T-helper 17 cell (primary cell): ENCODE results near the gene D2HGDH. TPM values are rescaled to one million over a fixed set of nuclear protein-coding genes. Genes with fewer than 3 reads are reported as not detected.
"Not testable (repeated sequence)": the region's sequence is repeated elsewhere in the genome, so short reads cannot be mapped to it uniquely, and the experiment has no call there.

Experiments
- ATAC-seq: fragments of 150-1000 bp; cut with Tn5 transposase; 2 replicates; pipeline ENCODE4 v1.10.0; 2021; ENCODE audit warnings: mild to moderate bottlenecking, moderate library complexity
- DNase-seq, 3 donors: peaks; one replicate each; pipeline versions ENCODE4 v3.0.0 to v3.0.0-alpha.2; 2020 to 2021
- H3K9me3 ChIP-seq: one replicate; pipeline ENCODE4 v1.7.0; 2013; ENCODE audit warnings: low read length, mild to moderate bottlenecking; ENCODE audit not compliant: control insufficient read depth, poor library complexity, severe bottlenecking
- H3K27ac Mint-ChIP-seq: one replicate; pipeline ENCODE4 v1.8.0; 2022; ENCODE audit warnings: mild to moderate bottlenecking, moderate library complexity, mixed read lengths
- H3K27me3 Mint-ChIP-seq: one replicate; pipeline ENCODE4 v1.8.0; 2022; ENCODE audit warnings: mixed read lengths
- H3K36me3 Mint-ChIP-seq: one replicate; pipeline ENCODE4 v1.8.0; 2022; ENCODE audit warnings: low read depth, mixed read lengths
- H3K4me1 Mint-ChIP-seq: one replicate; pipeline ENCODE4 v1.8.0; 2022; ENCODE audit warnings: mild to moderate bottlenecking, mixed read lengths
- H3K4me3 Mint-ChIP-seq: one replicate; pipeline ENCODE4 v1.8.0; 2022; ENCODE audit warnings: mild to moderate bottlenecking, moderate library complexity, mixed read lengths
- total RNA-seq, 4 donors: library from RNA in 2 of 4; stranded (reverse) in 2 of 4; gene quantifications; one replicate each; pipeline ENCODE4 v1.2.3 and lab custom pipeline; 2022 to 2026

Gene D2HGDH
- total RNA-seq, 2 donors from 2014 or later: 28.0 to 32.6 TPM

- Mint-ChIP-seq H3K36me3 (no peaks in the 10 kb centered on the region), H3K27me3 (no peaks in the 10 kb centered on the region), H3K4me1 (peaks cover 10% of the 10 kb centered on the region), H3K27ac (peak overlapping the region; percentile 75), H3K4me3 (peak overlapping the region; percentile 78)
- ATAC-seq (peak; percentile 23), DNase-seq (no peak)
- H3K9me3 ChIP-seq: no peaks in the 10 kb centered on the region
Measured at GRCh38 chr2:241771286-241772062, 37.0 kb downstream of the D2HGDH start.

- Mint-ChIP-seq H3K27ac (peak overlapping the region; percentile 75), H3K27me3 (no peaks in the 10 kb centered on the region), H3K4me1 (peaks cover 10% of the 10 kb centered on the region), H3K4me3 (peak overlapping the region; percentile 78), H3K36me3 (no peaks in the 10 kb centered on the region)
- DNase-seq: no peak
- peak; percentile 44 for ATAC-seq
- no peaks in the 10 kb centered on the region for H3K9me3 ChIP-seq
Measured at GRCh38 chr2:241772063-241772499, 37.7 kb downstream of the D2HGDH start.

DNA sequence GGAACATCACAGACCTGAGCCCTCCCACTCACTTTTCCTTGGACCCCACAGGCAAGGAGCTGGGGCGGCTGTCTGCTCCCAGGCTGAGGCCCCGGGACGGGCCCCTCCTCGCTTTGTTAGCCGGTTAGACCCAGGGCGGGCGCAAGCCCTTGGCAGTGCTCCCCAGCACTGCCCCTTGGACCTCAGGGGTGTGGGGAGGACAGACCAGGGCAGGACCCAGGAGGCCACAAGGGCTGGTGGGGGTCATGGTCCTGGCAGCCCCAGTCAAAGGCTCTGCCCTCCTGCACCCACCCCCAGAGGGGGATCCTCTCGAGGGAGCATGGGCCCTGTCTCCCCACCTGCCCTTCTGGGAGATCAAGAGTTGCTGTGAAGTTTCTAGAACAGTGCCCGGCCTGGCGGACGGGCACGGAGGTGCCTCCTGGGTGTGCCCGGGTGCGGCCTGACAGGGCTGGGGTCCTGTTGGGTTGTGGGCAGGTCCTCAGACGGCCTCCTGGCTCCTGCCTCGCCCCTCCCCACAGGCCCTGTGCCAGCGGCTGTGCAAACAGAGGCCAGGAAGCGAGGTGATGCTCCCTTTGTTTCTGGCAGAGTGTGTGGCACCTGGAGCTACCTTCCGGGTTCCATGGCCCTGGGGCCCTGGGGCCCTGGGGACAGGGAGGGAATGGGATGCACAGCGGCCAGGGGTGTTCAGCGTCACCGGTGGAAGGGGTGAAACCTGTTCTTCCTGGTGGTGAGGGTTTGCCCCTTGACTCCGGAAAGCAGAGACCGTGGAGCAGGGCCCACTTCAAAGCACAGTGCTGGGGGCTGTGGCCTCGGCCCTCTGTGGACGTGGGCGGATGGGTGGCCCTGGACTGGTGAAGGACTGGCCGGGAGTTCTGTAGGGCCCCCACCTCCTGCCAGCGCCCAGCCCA is 39.3 kb downstream of the D2HGDH start:
- ATAC-seq: no peak
- DNase-seq: no peak
- Mint-ChIP-seq H3K4me1 (peaks cover 10% of the 10 kb centered on the region), H3K27ac (no peak overlapping the region), H3K27me3 (no peaks in the 10 kb centered on the region), H3K4me3 (no peak overlapping the region), H3K36me3 (no peaks in the 10 kb centered on the region)
- no peaks in the 10 kb centered on the region for H3K9me3 ChIP-seq

DNA sequence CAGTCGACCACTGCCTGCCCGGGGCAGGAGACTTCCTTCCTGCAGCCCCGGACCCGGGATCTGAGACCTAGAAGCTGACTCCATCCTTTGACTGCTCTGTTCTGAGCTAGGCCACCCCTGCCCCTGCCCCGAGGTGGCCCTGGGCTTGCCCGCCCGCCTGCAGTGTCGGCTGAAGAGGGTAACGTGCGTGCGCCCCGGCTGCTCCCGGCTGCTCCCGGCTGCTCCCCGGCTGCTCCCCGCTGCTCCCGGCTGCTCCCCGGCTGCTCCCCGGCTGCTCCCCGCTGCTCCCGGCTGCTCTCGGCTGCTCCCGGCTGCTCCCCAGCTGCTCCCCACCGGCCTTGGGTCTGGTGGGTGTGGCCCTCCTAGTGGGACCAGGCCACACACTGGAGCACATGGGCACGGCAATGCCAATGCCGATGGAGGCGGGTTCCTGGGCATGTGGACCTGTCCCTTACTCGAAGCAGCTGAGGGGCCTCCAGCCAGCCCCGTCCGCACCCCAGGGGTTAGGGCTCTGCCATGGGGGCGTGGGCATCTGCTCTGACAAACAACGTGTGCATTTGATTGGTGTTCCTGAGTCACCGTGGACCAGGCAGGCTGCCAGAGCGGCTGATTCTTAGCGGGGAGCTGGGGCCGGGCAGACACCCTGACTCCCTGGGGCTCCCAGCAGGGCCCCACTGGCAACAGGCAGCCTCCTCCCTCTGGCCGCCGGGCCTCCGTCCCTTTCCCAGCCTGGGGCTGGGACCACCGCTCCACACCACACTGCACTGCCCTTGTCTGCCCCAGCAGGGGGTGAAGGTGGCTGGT is 40.2 kb downstream of the D2HGDH start:
- Mint-ChIP-seq H3K36me3 (no peaks in the 10 kb centered on the region), H3K4me3 (no peak overlapping the region), H3K27ac (no peak overlapping the region), H3K27me3 (no peaks in the 10 kb centered on the region), H3K4me1 (peaks cover 10% of the 10 kb centered on the region)
- H3K9me3 ChIP-seq: no peaks in the 10 kb centered on the region
- ATAC-seq: no peak
- no peak for DNase-seq

DNA sequence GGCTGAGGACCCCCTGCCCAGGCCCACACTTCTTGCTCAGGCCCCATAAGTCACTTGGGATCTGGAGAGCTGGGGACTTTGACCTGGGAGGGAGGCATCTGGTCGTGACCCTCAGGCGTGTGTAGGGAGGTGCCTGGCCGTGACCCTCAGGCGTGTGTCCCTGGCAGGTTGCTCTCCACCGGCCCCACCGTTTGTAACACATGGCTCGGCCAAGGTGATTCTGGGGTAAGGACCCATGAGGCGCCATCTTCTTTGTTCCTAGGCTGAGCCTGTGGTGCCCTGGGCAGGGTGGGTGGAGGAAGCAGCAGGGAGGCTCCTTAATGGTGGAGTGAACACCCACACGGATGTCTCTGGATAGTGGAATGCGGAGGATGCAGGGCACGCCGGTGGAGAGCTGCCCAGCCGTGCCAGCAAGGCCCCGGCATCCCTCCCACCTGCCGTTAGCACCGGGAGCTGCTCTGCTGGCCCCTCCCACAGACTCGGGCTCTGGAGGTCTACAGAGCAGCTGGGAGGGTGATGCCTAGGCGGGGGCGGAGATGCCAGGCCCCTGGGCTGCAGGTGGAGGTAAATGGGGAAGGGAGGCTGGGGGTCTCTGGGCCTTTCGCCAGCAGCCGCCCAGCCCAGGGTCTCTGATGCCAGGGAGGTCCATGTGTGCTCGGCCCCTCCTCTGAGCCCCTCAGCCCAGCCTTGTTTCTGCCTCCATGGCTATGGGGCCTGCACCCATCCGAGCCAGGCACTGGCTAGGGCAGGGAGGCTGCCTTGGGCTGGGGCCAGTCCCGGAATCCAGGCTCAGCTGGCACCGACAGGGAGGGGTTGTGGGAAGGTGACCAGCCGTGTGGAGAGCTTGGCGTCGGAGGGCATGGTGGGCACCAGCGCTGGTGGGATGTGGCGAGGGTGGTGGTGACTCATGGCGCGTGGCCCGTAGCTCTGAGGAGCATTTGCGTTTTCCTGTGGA is 41.1 kb downstream of the D2HGDH start:
- no peak overlapping the region for H3K4me3 Mint-ChIP-seq
- DNase-seq (no peak), ATAC-seq (no peak)
- no peaks in the 10 kb centered on the region for H3K27me3 Mint-ChIP-seq
- no peaks in the 10 kb centered on the region for H3K36me3 Mint-ChIP-seq
- H3K4me1 Mint-ChIP-seq: peaks cover 10% of the 10 kb centered on the region
- H3K27ac Mint-ChIP-seq: peak overlapping the region; percentile 39
- H3K9me3 ChIP-seq: no peaks in the 10 kb centered on the region

DNA sequence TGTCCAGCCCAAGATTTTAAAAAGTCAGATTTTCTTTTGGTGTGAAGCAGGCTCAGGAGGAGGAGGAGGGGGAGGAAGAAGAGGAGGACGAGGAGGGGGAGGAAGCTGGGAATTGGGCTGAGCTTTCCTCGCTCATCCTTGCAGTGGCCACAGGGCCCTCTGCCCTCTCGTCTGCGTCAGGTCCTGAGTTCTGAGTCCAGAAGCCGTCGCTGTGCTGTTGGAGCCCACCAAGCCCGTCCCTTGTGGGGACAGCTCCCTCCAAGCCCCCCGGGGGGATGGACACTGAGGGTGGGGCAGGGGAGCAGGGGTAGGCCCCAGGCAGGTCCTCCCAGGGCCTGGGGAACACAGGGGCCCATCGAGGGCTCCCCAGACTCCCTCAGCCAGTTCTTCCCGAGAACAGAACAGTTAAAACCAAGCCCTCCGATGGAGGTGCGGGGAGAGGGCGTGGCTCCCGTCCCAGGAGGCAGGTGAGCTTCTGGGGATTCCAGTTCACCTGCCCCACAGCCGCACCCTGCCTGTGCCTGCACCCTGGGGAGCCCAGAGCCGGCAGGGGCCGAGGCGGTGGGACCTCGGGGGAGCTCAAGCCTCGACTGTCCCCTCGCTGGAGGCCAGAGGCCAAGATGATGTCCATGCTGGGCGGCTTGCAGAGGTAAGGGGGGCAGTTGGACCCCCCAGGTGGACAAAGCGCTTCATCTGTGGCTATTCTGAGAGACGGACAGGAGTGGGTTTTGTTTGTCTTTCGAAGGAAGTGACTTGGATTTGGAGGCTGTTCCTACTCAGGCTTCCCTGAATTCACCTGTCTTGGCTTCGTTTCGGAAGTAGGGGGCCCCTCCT is 42.1 kb downstream of the D2HGDH start, which contains the start of gene GAL3ST2:
Gene GAL3ST2, plus strand, starts transcription at position 487 of the 834 bp plus-strand sequence. Its CDS starts 134 bp downstream, at position 621.
- DNase-seq: no peak
- no peaks in the 10 kb centered on the region for H3K36me3 Mint-ChIP-seq
- ATAC-seq: no peak
- H3K27ac Mint-ChIP-seq: peak within 1 kb of the TSS; percentile 39
- H3K9me3 ChIP-seq: no peaks in the 10 kb centered on the region
- H3K4me3 Mint-ChIP-seq: no peak within 1 kb of the TSS
- H3K4me1 Mint-ChIP-seq: peaks cover 9% of the 10 kb centered on the region
- H3K27me3 Mint-ChIP-seq: no peaks in the 10 kb centered on the region

- H3K27ac Mint-ChIP-seq: no peak overlapping the region
- DNase-seq (no peak), ATAC-seq (no peak)
- H3K9me3 ChIP-seq: no peaks in the 10 kb centered on the region
- H3K4me1 Mint-ChIP-seq: peaks cover 3% of the 10 kb centered on the region
- H3K4me3 Mint-ChIP-seq: no peak overlapping the region
- no peaks in the 10 kb centered on the region for H3K36me3 Mint-ChIP-seq
- no peaks in the 10 kb centered on the region for H3K27me3 Mint-ChIP-seq
Measured at GRCh38 chr2:241777170-241777685, 42.8 kb downstream of the D2HGDH start.

DNA sequence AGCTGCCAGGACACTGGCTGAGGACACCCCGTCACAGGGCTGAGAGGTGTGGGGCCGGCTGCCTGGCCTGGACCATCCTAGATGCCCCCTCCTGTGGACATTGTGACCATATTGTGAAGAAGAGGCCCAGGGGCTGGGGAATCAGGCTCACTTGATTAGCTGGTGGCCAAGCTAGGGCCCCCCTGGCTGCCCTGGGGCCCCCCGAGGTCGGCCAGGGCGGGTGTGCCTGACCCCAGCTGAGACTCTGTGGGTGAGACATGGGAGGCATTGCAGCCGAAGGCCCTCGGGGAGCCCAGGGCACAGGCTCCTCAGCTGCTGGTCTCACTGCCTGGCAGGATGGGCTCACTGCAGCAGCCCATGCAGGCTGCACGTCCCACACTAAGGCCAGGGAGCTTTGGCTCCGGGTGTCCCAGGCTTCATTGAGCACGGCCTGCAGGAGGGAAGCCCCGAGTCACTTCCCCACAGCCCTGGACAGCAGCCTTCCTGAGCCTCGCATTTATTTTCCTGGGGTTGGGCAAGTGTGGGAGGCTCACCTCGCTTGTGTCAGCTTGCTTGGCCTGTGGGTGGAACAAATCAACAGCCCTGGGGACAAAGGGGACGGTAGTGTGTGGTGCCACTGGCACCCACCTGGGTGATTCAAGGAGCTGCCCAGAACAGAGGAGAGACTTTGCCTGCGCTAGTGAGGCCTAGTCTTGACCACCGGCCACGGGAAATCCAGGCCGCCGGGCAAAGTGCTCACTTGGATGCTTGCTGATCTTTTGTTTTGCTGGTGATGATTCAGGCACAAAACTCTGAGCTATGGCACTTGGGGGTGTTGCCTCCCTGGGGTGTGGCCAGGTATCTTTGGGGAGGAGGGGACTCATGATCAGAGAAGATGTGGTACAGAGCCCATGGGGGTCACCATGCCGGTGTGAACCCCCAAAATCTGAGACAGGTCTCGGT is 43.5 kb downstream of the D2HGDH start:
- no peaks in the 10 kb centered on the region for H3K36me3 Mint-ChIP-seq
- no peaks in the 10 kb centered on the region for H3K27me3 Mint-ChIP-seq
- DNase-seq (no peak), ATAC-seq (no peak)
- peaks cover 2% of the 10 kb centered on the region for H3K4me1 Mint-ChIP-seq
- H3K4me3 Mint-ChIP-seq: no peak overlapping the region
- H3K27ac Mint-ChIP-seq: no peak overlapping the region
- no peaks in the 10 kb centered on the region for H3K9me3 ChIP-seq

GRCh38 chr2:241780939-241781569 is 46.6 kb downstream of the D2HGDH start:
- H3K27me3 Mint-ChIP-seq: no peaks in the 10 kb centered on the region
- H3K4me1 Mint-ChIP-seq: no peaks in the 10 kb centered on the region
- no peak for ATAC-seq
- H3K4me3 Mint-ChIP-seq: no peak overlapping the region
- no peak overlapping the region for H3K27ac Mint-ChIP-seq
- DNase-seq: no peak
- no peaks in the 10 kb centered on the region for H3K9me3 ChIP-seq
- no peaks in the 10 kb centered on the region for H3K36me3 Mint-ChIP-seq

DNA sequence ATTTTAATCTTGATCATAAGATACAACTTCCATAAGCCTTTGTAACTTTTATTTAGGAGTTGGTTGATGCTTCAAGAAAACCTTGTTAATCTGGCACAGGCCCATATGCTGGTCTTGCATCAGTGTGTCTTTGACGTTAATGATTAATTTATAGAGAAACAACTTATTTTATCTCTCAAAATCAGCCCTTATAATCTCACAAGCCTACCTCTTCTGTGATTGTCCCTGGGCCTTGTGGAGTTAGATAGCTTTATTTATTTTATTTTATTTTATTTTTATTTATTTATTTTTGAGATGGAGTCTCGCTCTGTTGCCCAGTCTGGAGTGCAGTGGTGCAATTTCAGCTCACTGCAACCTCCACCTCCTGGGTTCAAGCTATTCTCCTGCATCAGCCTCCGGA is 47.6 kb downstream of the D2HGDH start:
- H3K4me3 Mint-ChIP-seq, DNase-seq, H3K4me1 Mint-ChIP-seq, H3K36me3 Mint-ChIP-seq, ATAC-seq, H3K9me3 ChIP-seq, H3K27ac Mint-ChIP-seq, H3K27me3 Mint-ChIP-seq: not testable (repeated sequence)
